CD4-positive, alpha-beta T cell (primary cell): ENCODE data around the gene SYCP2L. TPM values are rescaled to one million over a fixed set of nuclear protein-coding genes. Genes with fewer than 3 reads are reported as not detected.
"Not testable (repeated sequence)": the region's sequence is repeated elsewhere in the genome, so short reads cannot be mapped to it uniquely, and the experiment has no call there.

Experiments
- ATAC-seq: fragments of 200-7000 bp; cut with Tn5 transposase; one replicate; pipeline ENCODE4 v1.10.0; 2022; ENCODE audit warnings: mild to moderate bottlenecking; ENCODE audit not compliant: poor library complexity
- CTCF ChIA-PET: fragments of 350-600 bp; sonication (Branson Sonifier 250); formaldehyde crosslinking; loops from one replicate; lab custom pipeline; 2021; ENCODE audit warnings: antibody characterized with exemption, inconsistent platforms; lab: Charles Lee
- POLR2A ChIA-PET: fragments of 350-600 bp; sonication (Branson Sonifier 250); formaldehyde crosslinking; loops from one replicate; lab custom pipeline; 2021; ENCODE audit warnings: antibody characterized with exemption, inconsistent platforms; lab: Charles Lee
- DNase-seq, 14 experiments: peaks; one replicate each; pipeline ENCODE4 v3.0.0-alpha.2; 2013 to 2020; ENCODE audit warnings: mixed read lengths in 2 of 14
- H3K27ac ChIP-seq, 2 donors: one replicate each; pipeline versions ENCODE4 v1.5.1 to v1.7.0; 2013; ENCODE audit warnings: low read length in 2 of 2, low read depth in 1 of 2, mild to moderate bottlenecking in 1 of 2
- H3K27me3 ChIP-seq, 2 experiments: 1 replicate in 1 of 2; 2 replicates in 1 of 2; pipeline versions ENCODE4 v1.6.1 to v1.7.0; 2013; ENCODE audit warnings: low read length in 2 of 2, control low read depth in 1 of 2, mild to moderate bottlenecking in 1 of 2, moderate library complexity in 1 of 2; ENCODE audit not compliant: insufficient read depth in 2 of 2, control insufficient read depth in 1 of 2
- H3K36me3 ChIP-seq: one replicate; pipeline ENCODE4 v1.6.1; 2013; ENCODE audit warnings: low read length, control low read depth; ENCODE audit not compliant: insufficient read depth
- H3K4me1 ChIP-seq: one replicate; pipeline ENCODE4 v1.6.1; 2013; ENCODE audit warnings: low read length, control low read depth; ENCODE audit not compliant: insufficient read depth
- H3K4me3 ChIP-seq: one replicate; pipeline ENCODE4 v1.5.1; 2013; ENCODE audit warnings: mild to moderate bottlenecking, low read length, moderate library complexity
- H3K9me3 ChIP-seq, 2 experiments: 1 replicate in 1 of 2; 2 replicates in 1 of 2; pipeline versions ENCODE4 v1.6.1 to v1.7.0; 2013; ENCODE audit warnings: low read length in 2 of 2, mild to moderate bottlenecking in 2 of 2, control low read depth in 1 of 2, moderate library complexity in 1 of 2; ENCODE audit not compliant: control insufficient read depth in 1 of 2, insufficient read depth in 1 of 2
- H3K27ac Mint-ChIP-seq: one replicate; pipeline ENCODE4 v1.8.0; 2020; ENCODE audit warnings: mixed read lengths
- H3K27me3 Mint-ChIP-seq: one replicate; pipeline ENCODE4 v1.8.0; 2021; ENCODE audit warnings: mixed read lengths
- H3K36me3 Mint-ChIP-seq: one replicate; pipeline ENCODE4 v1.8.0; 2021; ENCODE audit warnings: low read depth, mixed read lengths
- H3K4me1 Mint-ChIP-seq: one replicate; pipeline ENCODE4 v1.8.0; 2021; ENCODE audit warnings: low read depth, mixed read lengths
- H3K4me3 Mint-ChIP-seq: one replicate; pipeline ENCODE4 v1.8.0; 2020; ENCODE audit warnings: mild to moderate bottlenecking, mixed read lengths
- H3K9me3 Mint-ChIP-seq: one replicate; pipeline ENCODE4 v1.8.0; 2020; ENCODE audit warnings: mixed read lengths
- intact Hi-C, 2 experiments: fragments of 100-400 bp; cut with DNase I in 1 of 2; cut with micrococcal nuclease in 1 of 2; formaldehyde crosslinking; loops; one replicate each; pipeline versions ENCODE4 v1.15.1 to v1.9.0; 2023 to 2025; cut with DNase I, micrococcal nuclease
- total RNA-seq, 174 experiments: library from RNA in 2 of 174; stranded (reverse) in 2 of 174; gene quantifications; one replicate each; pipeline ENCODE4 v1.2.3 and lab custom pipeline; 2021 to 2026
- TF ChIP-seq, protein P1 (sequence below): fragments of 200-600 bp; IDR thresholded peaks from one replicate; pipeline ENCODE4 v1.8.0; 2022; ENCODE audit warnings: antibody characterized with exemption, mild to moderate bottlenecking

The SYCP2L gene
- total RNA-seq, 2 experiments from 2014 or later, result 0.36 TPM; not detected in 1

DNA sequence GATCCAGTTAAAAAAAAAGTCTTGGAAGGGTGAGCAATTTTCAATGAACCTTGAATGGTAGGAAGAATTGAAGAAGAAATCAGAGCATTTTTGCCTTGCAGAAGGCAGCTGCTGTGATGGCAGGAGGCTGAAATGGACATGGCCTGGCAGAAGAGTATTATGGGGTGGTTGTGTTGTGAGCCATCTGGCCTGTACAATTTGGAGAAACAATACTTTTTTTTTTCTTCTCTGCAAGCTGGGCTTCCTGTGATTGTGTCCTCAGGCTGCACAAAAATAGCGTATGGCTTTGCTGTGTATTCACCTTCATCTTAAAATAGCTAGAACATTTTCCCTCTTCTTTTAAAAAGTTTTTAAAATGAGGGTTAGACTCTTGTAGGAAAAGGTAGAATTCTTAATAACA lies 21.4 kb downstream of the SYCP2L start:
- POLR2A ChIA-PET, result no interaction called here
- no peaks in the 10 kb centered on the region for H3K9me3 Mint-ChIP-seq
- CTCF ChIA-PET, result no interaction called here

DNA sequence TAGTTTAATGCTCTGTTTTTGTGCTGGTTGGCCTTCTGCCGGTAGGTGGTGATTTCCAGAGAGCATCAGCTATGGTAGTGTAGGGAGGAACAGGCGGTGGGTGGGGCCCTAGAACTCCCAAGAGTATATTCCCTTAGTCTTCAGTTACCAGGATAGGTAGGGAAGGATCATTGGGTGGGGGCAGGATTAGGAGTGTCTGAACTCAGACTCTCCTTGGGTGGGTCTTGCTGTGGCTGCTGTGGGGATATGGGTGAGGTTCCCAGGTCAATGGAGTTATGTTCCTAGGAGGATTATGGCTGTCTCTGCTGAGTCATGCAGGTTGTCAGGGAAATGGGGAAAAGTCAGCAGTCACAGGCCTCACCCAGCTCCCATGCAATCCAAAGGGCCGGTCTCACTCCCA lies 32.7 kb downstream of the SYCP2L start:
- H3K27ac Mint-ChIP-seq, H3K36me3 Mint-ChIP-seq, H3K4me1 ChIP-seq, CTCF ChIA-PET, H3K4me3 Mint-ChIP-seq, H3K27me3 ChIP-seq, DNase-seq, H3K4me3 ChIP-seq, H3K9me3 ChIP-seq, H3K4me1 Mint-ChIP-seq, intact Hi-C loops, H3K9me3 Mint-ChIP-seq, POLR2A ChIA-PET, ATAC-seq, H3K36me3 ChIP-seq, H3K27ac ChIP-seq: not testable (repeated sequence)
- peaks cover 36% of the 10 kb centered on the region for H3K27me3 Mint-ChIP-seq

More for the DNA sequence above, 21.4 kb downstream of the SYCP2L start:
- Histone ChIP-seq H3K4me1 (no peaks in the 10 kb centered on the region), H3K27me3 (peaks cover 0 to 2% of the 10 kb centered on the region in 2 experiments), H3K9me3 (peaks cover 0 to 1% of the 10 kb centered on the region in 2 experiments), H3K4me3 (no peak overlapping the region), H3K36me3 (no peaks in the 10 kb centered on the region), H3K27ac (no peak overlapping the region)
- DNase-seq (no peak), ATAC-seq (no peak)
- peaks cover 26% of the 10 kb centered on the region for H3K27me3 Mint-ChIP-seq
- H3K36me3 Mint-ChIP-seq, result no peaks in the 10 kb centered on the region
- no peaks in the 10 kb centered on the region for H3K4me1 Mint-ChIP-seq
- intact Hi-C loops, result no loop called here
- H3K4me3 Mint-ChIP-seq, result no peak overlapping the region
- H3K27ac Mint-ChIP-seq, result no peak overlapping the region
- TF ChIP-seq, protein P1, sequence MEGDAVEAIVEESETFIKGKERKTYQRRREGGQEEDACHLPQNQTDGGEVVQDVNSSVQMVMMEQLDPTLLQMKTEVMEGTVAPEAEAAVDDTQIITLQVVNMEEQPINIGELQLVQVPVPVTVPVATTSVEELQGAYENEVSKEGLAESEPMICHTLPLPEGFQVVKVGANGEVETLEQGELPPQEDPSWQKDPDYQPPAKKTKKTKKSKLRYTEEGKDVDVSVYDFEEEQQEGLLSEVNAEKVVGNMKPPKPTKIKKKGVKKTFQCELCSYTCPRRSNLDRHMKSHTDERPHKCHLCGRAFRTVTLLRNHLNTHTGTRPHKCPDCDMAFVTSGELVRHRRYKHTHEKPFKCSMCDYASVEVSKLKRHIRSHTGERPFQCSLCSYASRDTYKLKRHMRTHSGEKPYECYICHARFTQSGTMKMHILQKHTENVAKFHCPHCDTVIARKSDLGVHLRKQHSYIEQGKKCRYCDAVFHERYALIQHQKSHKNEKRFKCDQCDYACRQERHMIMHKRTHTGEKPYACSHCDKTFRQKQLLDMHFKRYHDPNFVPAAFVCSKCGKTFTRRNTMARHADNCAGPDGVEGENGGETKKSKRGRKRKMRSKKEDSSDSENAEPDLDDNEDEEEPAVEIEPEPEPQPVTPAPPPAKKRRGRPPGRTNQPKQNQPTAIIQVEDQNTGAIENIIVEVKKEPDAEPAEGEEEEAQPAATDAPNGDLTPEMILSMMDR, result no peak

GRCh38 chr6:10933126-10933525 lies 46.3 kb downstream of the SYCP2L start:
- Mint-ChIP-seq H3K4me3 (no peak overlapping the region), H3K27ac (no peak overlapping the region), H3K9me3 (no peaks in the 10 kb centered on the region), H3K4me1 (no peaks in the 10 kb centered on the region), H3K36me3 (no peaks in the 10 kb centered on the region), H3K27me3 (peaks cover 41% of the 10 kb centered on the region)
- H3K36me3 ChIP-seq, result no peaks in the 10 kb centered on the region
- intact Hi-C loops, result no loop called here
- no peak overlapping the region for H3K27ac ChIP-seq
- no peaks in the 10 kb centered on the region for H3K9me3 ChIP-seq
- TF ChIP-seq, protein P1, result no peak
- H3K27me3 ChIP-seq, result peaks cover 0 to 4% of the 10 kb centered on the region in 2 experiments
- H3K4me3 ChIP-seq, result no peak overlapping the region
- H3K4me1 ChIP-seq, result no peaks in the 10 kb centered on the region
- ATAC-seq, result no peak
- POLR2A ChIA-PET, result no interaction called here
- DNase-seq, result no peak
- CTCF ChIA-PET, result no interaction called here

GRCh38 chr6:10939840-10940239 lies 53.0 kb downstream of the SYCP2L start:
- POLR2A ChIA-PET, result no interaction called here
- ATAC-seq (no peak), DNase-seq (no peak)
- H3K36me3 ChIP-seq, result no peaks in the 10 kb centered on the region
- no peak overlapping the region for H3K27ac Mint-ChIP-seq
- H3K4me1 Mint-ChIP-seq, result no peaks in the 10 kb centered on the region
- H3K27me3 ChIP-seq, result no peaks in the 10 kb centered on the region
- H3K4me3 Mint-ChIP-seq, result no peak overlapping the region
- peaks cover 7% of the 10 kb centered on the region for H3K27me3 Mint-ChIP-seq
- H3K4me1 ChIP-seq, result no peaks in the 10 kb centered on the region
- no peaks in the 10 kb centered on the region for H3K9me3 ChIP-seq
- peaks cover 4% of the 10 kb centered on the region for H3K9me3 Mint-ChIP-seq
- H3K36me3 Mint-ChIP-seq, result no peaks in the 10 kb centered on the region
- CTCF ChIA-PET, result interaction anchor here (1.8 kb wide), 1 partner anchor 15 kb away, joined by 4 read pairs; no protein-coding TSS in a partner anchor
- intact Hi-C loops, result no loop called here
- TF ChIP-seq, protein P1, result no peak
- H3K4me3 ChIP-seq, result no peak overlapping the region
- no peak overlapping the region for H3K27ac ChIP-seq
